D721Med (cell line): ENCODE measurements around the gene PRPF6.
"Not testable (repeated sequence)": the region's sequence is repeated elsewhere in the genome, so short reads cannot be mapped to it uniquely, and the experiment has no call there.

Experiments used
- DNase-seq: peaks from one replicate; pipeline ENCODE4 v3.0.0; 2011; ENCODE audit warnings: low spot score; ENCODE audit not compliant: insufficient read length
- FAIRE-seq: peaks from 2 replicates; lab custom pipeline; 2011; peaks lifted over from hg19 to GRCh38; lab: Jason Lieb, UNC
- TF ChIP-seq, protein P1 (sequence below): IDR thresholded peaks from 2 replicates; pipeline ENCODE4 v1.5.1; 2012; ENCODE audit warnings: mild to moderate bottlenecking, control low read depth; ENCODE audit not compliant: insufficient read depth; ENCODE audit errors: missing control alignments

The PRPF6 gene

DNA sequence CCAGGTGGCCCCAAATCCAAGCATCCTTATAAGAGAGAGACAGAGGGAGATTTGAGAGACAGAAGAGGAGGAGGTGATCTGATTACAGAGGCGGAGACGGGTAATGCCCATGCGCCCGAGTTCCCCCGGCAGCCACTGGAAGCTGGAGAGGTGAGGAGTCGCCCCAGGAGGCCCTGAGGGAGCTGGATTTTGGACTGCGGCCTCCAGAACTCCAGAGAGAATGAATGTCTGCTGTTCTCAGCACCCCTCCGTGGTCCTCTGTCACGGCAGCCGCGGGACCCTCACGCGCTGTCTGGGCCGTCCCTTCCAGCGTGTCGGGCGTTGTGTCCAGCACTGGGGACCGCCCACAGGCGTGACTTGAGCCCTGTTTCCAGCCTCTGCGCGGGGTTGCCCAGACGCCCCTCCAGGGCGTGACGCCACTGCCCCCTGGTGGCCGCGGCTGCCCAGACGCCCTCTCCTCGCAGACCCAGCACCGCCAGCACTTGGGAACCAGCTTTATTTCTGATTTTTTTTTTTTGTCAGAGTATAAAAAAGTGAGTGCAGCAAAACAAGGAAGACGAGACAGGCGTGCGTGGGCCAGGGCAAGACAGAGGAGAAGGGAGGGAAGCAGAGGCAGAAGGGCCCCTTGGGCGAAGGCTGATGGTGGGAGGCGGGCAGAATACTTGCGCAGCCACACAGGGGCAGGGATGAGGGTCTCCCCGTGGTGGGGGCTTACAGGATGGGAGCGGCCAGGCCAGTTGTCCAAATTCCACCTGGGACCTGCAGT lies 7.1 kb upstream of the PRPF6 start:
- FAIRE-seq (peak; percentile 64), DNase-seq (peak; percentile 88)
- TF ChIP-seq, protein P1, sequence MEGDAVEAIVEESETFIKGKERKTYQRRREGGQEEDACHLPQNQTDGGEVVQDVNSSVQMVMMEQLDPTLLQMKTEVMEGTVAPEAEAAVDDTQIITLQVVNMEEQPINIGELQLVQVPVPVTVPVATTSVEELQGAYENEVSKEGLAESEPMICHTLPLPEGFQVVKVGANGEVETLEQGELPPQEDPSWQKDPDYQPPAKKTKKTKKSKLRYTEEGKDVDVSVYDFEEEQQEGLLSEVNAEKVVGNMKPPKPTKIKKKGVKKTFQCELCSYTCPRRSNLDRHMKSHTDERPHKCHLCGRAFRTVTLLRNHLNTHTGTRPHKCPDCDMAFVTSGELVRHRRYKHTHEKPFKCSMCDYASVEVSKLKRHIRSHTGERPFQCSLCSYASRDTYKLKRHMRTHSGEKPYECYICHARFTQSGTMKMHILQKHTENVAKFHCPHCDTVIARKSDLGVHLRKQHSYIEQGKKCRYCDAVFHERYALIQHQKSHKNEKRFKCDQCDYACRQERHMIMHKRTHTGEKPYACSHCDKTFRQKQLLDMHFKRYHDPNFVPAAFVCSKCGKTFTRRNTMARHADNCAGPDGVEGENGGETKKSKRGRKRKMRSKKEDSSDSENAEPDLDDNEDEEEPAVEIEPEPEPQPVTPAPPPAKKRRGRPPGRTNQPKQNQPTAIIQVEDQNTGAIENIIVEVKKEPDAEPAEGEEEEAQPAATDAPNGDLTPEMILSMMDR: peak; percentile 96

- TF ChIP-seq, protein P1: no peak
- FAIRE-seq (no peak), DNase-seq (peak; percentile 10)
Measured at GRCh38 chr20:63974402-63975200, 6.3 kb upstream of the PRPF6 start.

DNA sequence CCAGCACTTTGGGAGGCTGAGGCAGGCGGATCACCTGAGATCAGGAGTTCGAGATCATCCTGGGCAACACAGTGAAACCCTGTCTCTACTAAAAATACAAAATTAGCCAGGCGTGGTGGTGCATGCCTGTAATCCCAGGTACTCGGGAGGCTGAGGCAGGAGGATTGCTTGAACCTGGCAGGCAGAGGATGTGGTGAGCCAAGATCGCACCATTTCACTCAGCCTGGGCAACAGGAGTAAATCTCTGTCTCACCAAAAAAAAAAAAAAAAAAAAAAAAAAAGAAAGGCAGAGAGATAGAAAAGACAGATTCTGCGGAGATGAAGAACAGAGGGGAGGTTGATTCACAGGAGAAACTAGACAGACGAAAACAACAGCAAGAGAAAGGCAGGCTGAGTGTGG lies 4.4 kb upstream of the PRPF6 start:
- not testable (repeated sequence) for DNase-seq, FAIRE-seq

GRCh38 chr20:63976980-63977738 lies 3.8 kb upstream of the PRPF6 start:
- FAIRE-seq (no peak), DNase-seq (peak; percentile 5)
- TF ChIP-seq, protein P1: no peak

DNA sequence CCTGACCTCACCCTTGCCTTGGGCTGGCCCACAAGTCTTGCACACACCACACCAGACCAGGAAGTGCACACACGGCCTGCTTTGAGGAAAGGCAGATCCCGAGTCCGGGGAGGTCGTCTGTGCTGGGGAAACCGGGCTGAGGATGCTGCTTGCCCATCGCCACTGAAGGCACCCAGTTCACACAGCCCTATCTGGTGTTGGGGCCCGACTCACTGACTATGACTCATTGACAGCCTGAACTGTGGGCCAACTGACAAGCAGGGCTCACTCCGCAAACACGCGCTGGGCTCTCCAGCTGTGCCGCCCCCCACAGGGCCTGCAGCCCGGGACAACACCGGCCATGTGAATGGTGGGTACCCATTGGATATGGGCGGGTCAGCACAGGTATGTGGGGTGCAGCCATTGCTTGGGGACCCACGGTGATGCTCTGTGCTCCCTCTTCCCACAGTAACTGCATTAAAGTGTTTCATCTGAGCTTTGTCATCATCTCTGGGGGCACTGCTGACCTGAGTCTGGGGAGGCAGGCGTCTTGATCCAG lies 3.1 kb upstream of the PRPF6 start:
- TF ChIP-seq, protein P1: no peak
- FAIRE-seq (no peak), DNase-seq (peak; percentile 3)

DNA sequence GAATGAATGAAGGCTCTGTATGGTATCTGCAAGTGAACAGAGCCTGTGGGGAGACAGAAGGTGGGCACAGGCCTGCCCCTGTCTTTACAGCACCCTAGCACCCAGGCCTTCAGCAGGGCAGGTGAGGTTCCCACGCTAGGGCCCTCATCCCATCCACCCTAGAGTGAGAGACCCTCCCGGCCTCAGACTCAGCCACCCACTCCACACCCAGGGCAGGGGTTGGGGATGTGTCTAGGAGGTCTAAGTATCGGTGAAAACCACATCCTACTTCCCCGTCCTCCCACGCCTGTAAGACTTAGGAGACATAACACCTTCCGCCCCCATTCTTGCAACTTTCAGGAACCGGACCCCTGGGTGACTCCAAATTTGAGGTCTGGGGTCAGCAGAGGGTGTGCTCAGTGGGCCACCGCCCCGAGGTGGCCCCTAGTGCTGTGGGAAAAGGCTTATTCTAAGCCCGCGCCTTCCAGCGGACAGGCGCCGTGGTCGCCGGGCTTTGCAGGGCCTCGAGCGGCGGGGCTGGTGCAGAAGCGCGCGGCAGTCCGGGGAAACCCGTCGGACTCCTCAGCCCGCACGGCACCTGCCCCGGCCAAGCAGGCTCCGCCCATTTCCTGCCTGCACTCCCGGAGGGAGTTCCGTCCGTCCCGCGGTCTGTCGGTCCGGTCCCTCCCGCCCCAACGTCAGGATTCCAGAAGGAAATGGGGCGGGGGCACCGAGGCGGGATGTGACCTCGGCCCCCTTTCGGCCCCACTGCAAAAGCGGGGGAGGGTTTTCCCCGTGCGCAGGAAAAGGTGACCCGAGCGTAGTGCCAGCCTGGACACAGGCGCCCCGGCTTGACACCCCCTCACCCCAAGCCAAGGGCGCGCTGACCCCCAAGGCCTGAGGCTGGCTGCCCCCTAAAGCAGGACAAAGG lies 2.4 kb upstream of the PRPF6 start:
- no peak for FAIRE-seq
- TF ChIP-seq, protein P1: no peak
- DNase-seq: no peak

GRCh38 chr20:63979229-63979556 lies 1.7 kb upstream of the PRPF6 start:
- no peak for DNase-seq
- TF ChIP-seq, protein P1: no peak
- no peak for FAIRE-seq
